ENCODE data around the gene HDAC4.

- TF ChIP-seq, protein P1, sequence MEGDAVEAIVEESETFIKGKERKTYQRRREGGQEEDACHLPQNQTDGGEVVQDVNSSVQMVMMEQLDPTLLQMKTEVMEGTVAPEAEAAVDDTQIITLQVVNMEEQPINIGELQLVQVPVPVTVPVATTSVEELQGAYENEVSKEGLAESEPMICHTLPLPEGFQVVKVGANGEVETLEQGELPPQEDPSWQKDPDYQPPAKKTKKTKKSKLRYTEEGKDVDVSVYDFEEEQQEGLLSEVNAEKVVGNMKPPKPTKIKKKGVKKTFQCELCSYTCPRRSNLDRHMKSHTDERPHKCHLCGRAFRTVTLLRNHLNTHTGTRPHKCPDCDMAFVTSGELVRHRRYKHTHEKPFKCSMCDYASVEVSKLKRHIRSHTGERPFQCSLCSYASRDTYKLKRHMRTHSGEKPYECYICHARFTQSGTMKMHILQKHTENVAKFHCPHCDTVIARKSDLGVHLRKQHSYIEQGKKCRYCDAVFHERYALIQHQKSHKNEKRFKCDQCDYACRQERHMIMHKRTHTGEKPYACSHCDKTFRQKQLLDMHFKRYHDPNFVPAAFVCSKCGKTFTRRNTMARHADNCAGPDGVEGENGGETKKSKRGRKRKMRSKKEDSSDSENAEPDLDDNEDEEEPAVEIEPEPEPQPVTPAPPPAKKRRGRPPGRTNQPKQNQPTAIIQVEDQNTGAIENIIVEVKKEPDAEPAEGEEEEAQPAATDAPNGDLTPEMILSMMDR (IDR thresholded peaks at IDR 0.05 in 2 of 3, conservative IDR thresholded peaks at IDR 0.05 in 1 of 3; ENCODE audit: borderline replicate concordance in 1 of 3, insufficient read depth in 1 of 3, low read depth in 2 of 3, low read length in 2 of 3): no peak
- TF ChIP-seq RAD21 (IDR thresholded peaks at IDR 0.05; ENCODE audit: low read depth): no peak
- no peak for TF ChIP-seq EZH2 (IDR thresholded peaks at IDR 0.05)
- no peak for TF ChIP-seq SP1 (IDR thresholded peaks at IDR 0.05; ENCODE audit: low read depth)
- TF ChIP-seq POLR2AphosphoS5 (IDR thresholded peaks at IDR 0.05; ENCODE audit: low read depth, low read length): no peak
- TF ChIP-seq, protein P2, sequence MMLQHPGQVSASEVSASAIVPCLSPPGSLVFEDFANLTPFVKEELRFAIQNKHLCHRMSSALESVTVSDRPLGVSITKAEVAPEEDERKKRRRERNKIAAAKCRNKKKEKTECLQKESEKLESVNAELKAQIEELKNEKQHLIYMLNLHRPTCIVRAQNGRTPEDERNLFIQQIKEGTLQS (IDR thresholded peaks at IDR 0.05): no peak
- TF ChIP-seq SRF (IDR thresholded peaks at IDR 0.05; ENCODE audit: low read depth): no peak
- TF ChIP-seq SIN3A (IDR thresholded peaks at IDR 0.05; ENCODE audit: low read depth): no peak
- no peak for TF ChIP-seq POLR2A (IDR thresholded peaks at IDR 0.05; ENCODE audit: borderline replicate concordance, extremely low read depth, insufficient read depth, insufficient read length)
- TF ChIP-seq EGR1 (IDR thresholded peaks at IDR 0.05; ENCODE audit: low read depth): no peak
- TF ChIP-seq YY1 (IDR thresholded peaks at IDR 0.05; ENCODE audit: extremely low read depth, insufficient replicate concordance, low read depth, low read length): no peak
- TF ChIP-seq ZFX (IDR thresholded peaks at IDR 0.05): no peak
- no peak for TF ChIP-seq JUND (IDR thresholded peaks at IDR 0.05)
- TF ChIP-seq EZH2phosphoT487 (IDR thresholded peaks at IDR 0.05; ENCODE audit: borderline replicate concordance): no peak
Observed at GRCh38 chr2:239021651-239022436, 379.0 kb downstream of the HDAC4 start.
